Neuronal stem cell (in vitro differentiated cells): Measurements from ENCODE around the gene BAZ2B.

ENCODE experiments used
- DNase-seq: peaks from one replicate; pipeline ENCODE4 v3.0.0-alpha.2; 2013; ENCODE audit warnings: low spot score
- H2AFZ ChIP-seq: one replicate; pipeline ENCODE4 v1.6.1; 2013; ENCODE audit warnings: mild to moderate bottlenecking, low read length, inconsistent platforms
- H2AK5ac ChIP-seq: 2 replicates; pipeline ENCODE4 v1.6.1; 2013; ENCODE audit warnings: low read depth, mild to moderate bottlenecking, inconsistent platforms, low read length, moderate library complexity, mixed read lengths
- H2BK120ac ChIP-seq: 2 replicates; pipeline ENCODE4 v1.6.1; 2013; ENCODE audit warnings: low read depth, mild to moderate bottlenecking, inconsistent platforms, low read length, moderate library complexity, mixed read lengths
- H2BK12ac ChIP-seq: one replicate; pipeline ENCODE4 v1.6.1; 2013; ENCODE audit warnings: low read length, inconsistent platforms
- H2BK15ac ChIP-seq: 2 replicates; pipeline ENCODE4 v1.6.1; 2013; ENCODE audit warnings: mild to moderate bottlenecking, low read length, inconsistent platforms, mixed read lengths
- H2BK5ac ChIP-seq: one replicate; pipeline ENCODE4 v1.6.1; 2013; ENCODE audit warnings: inconsistent platforms, mild to moderate bottlenecking, low read length, moderate library complexity
- H3K14ac ChIP-seq: one replicate; pipeline ENCODE4 v1.6.1; 2013; ENCODE audit warnings: low read length, inconsistent platforms
- H3K18ac ChIP-seq: 2 replicates; pipeline ENCODE4 v1.6.1; 2013; ENCODE audit warnings: low read length, inconsistent platforms
- H3K23ac ChIP-seq: 2 replicates; pipeline ENCODE4 v1.6.1; 2013; ENCODE audit warnings: low read depth, mild to moderate bottlenecking, mixed read lengths, low read length, inconsistent platforms; ENCODE audit not compliant: poor library complexity
- H3K27ac ChIP-seq: replicated peaks from 3 replicates; pipeline ENCODE4 v1.5.1; 2013; ENCODE audit warnings: low read length, inconsistent platforms
- H3K27me3 ChIP-seq, 3 experiments: 2 replicates each; pipeline ENCODE4 v1.6.1; 2013; ENCODE audit warnings: low read length in 3 of 3, mild to moderate bottlenecking in 2 of 3, inconsistent platforms in 1 of 3, low read depth in 1 of 3, mixed read lengths in 1 of 3, moderate library complexity in 1 of 3; ENCODE audit not compliant: control insufficient read depth in 3 of 3, insufficient read depth in 3 of 3
- H3K36me3 ChIP-seq, 2 donors: replicated peaks in 1 of 2; 2 replicates each; pipeline ENCODE4 v1.6.1; 2013; ENCODE audit warnings: low read length in 2 of 2; ENCODE audit not compliant: control insufficient read depth in 2 of 2, insufficient read depth in 2 of 2
- H3K4ac ChIP-seq: 2 replicates; pipeline ENCODE4 v1.6.1; 2013; ENCODE audit warnings: inconsistent platforms, mild to moderate bottlenecking, low read length, moderate library complexity
- H3K4me1 ChIP-seq, 2 donors: 1 replicate in 1 of 2; 2 replicates in 1 of 2; pipeline ENCODE4 v1.6.1; 2013; ENCODE audit warnings: low read length in 2 of 2, low read depth in 1 of 2; ENCODE audit not compliant: control insufficient read depth in 2 of 2, insufficient read depth in 1 of 2
- H3K4me2 ChIP-seq: one replicate; pipeline ENCODE4 v1.6.1; 2013; ENCODE audit warnings: mild to moderate bottlenecking, low read length, inconsistent platforms; ENCODE audit not compliant: insufficient read depth, poor library complexity, severe bottlenecking
- H3K4me3 ChIP-seq, 2 donors: 2 replicates each; pipeline ENCODE4 v1.5.1; 2013; ENCODE audit warnings: low read length in 2 of 2, mild to moderate bottlenecking in 2 of 2, inconsistent platforms in 1 of 2, moderate library complexity in 1 of 2
- H3K79me1 ChIP-seq: one replicate; pipeline ENCODE4 v1.6.1; 2013; ENCODE audit warnings: low read depth, mild to moderate bottlenecking, inconsistent platforms, low read length, moderate library complexity
- H3K9ac ChIP-seq: one replicate; pipeline ENCODE4 v1.6.1; 2013; ENCODE audit warnings: mild to moderate bottlenecking, low read depth, low read length, inconsistent platforms; ENCODE audit not compliant: poor library complexity
- H3K9me3 ChIP-seq, 2 donors: replicated peaks in 1 of 2; 2 replicates each; pipeline versions ENCODE3 to v1.6.1; 2013; ENCODE audit warnings: low read length in 2 of 2, mild to moderate bottlenecking in 2 of 2, inconsistent platforms in 1 of 2, low read depth in 1 of 2, mixed read lengths in 1 of 2, moderate library complexity in 1 of 2; ENCODE audit not compliant: control insufficient read depth in 2 of 2, insufficient read depth in 1 of 2
- H4K8ac ChIP-seq: one replicate; pipeline ENCODE4 v1.6.1; 2013; ENCODE audit warnings: low read depth, mild to moderate bottlenecking, inconsistent platforms, low read length, moderate library complexity
- H4K91ac ChIP-seq: one replicate; pipeline ENCODE4 v1.6.1; 2013; ENCODE audit warnings: low read length, low read depth, mild to moderate bottlenecking, inconsistent platforms; ENCODE audit not compliant: poor library complexity
- WGBS, 2 donors: extraction: QIAGEN DNeasy Blood & Tissue Kit; methylation state at CpG; one replicate each; pipeline ENCODE4 v1.1.7; 2013; ENCODE audit warnings: missing lambda C conversion rate in 2 of 2, mixed read lengths in 1 of 2; ENCODE audit not compliant: insufficient read length in 2 of 2, insufficient replicate concordance in 1 of 2; ENCODE audit errors: extremely low coverage in 2 of 2; 5-methylcytosine and 5-hydroxymethylcytosine counted together

BAZ2B gene

DNA sequence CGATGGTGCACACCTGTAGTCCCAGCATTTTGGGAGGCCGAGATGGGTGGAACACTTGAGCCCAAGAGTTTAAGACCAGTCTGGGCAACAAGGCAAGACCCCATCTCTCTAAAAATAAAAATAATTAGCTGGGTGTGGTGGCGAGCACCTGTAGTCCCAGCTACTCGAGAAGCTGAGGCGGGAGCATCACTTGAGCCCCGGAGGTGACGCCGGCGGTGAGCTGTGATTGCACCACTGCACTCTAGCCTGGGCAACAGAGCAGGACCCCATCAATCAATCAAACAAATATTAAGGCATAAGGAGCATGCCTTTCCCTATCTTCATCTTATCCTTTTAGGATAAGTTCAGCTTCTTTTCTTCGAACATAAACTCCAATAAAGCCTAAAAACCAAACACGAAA, 330.9 kb downstream of the BAZ2B start:
- Histone ChIP-seq H3K4me3 (peak overlapping the region in 1 of 2 donors; percentile 73), H3K79me1 (peaks cover 3% of the 10 kb centered on the region)

DNA sequence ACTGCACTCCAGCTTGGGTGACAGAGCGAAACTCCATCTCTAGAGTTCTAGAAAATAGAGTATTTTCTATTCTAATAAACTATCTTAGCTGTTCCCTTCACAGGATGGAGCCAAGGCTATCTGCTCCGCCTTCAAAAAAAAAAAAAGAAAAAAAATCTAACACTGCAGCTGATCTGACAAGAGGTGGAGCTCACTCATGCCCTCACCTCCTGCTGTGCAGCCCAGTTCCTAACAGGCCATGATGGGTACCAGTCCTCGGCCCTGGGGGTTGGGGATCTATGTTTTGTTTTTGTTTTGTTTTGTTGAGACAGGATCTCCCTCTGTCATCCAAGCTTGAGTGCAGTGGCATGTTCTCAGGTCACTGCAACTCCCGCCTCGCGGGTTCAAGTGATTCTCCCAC, 332.8 kb downstream of the BAZ2B start:
- H3K27ac ChIP-seq, result no peak overlapping the region
- no peak overlapping the region for H3K4ac ChIP-seq
- DNase-seq, result no peak
- no peak overlapping the region for H2BK120ac ChIP-seq
- H2BK5ac ChIP-seq, result no peak overlapping the region
- H3K9me3 ChIP-seq, result no peaks in the 10 kb centered on the region
- H3K79me1 ChIP-seq, result peaks cover 3% of the 10 kb centered on the region
- H2AFZ ChIP-seq, result no peak overlapping the region
- H3K36me3 ChIP-seq, result peaks cover 1 to 21% of the 10 kb centered on the region in 2 donors
- no peak overlapping the region for H3K9ac ChIP-seq
- H3K14ac ChIP-seq, result no peak overlapping the region
- H3K4me3 ChIP-seq, result no peak overlapping the region
- H3K23ac ChIP-seq, result no peak overlapping the region
- no peak overlapping the region for H2AK5ac ChIP-seq
- no peak overlapping the region for H4K91ac ChIP-seq
- peaks cover 0 to 2% of the 10 kb centered on the region in 2 donors for H3K4me1 ChIP-seq
- no peak overlapping the region for H4K8ac ChIP-seq
- H3K4me2 ChIP-seq, result no peak overlapping the region
- WGBS, 2 donors, result no CpG with 5 or more reads among the region's 6 CpGs
- H3K27me3 ChIP-seq, result no peaks in the 10 kb centered on the region
- H2BK15ac ChIP-seq, result no peak overlapping the region
- no peak overlapping the region for H3K18ac ChIP-seq
- H2BK12ac ChIP-seq, result no peak overlapping the region

More for the DNA sequence above, 330.9 kb downstream of the BAZ2B start:
- DNase-seq, result no peak
- Histone ChIP-seq H3K23ac (no peak overlapping the region), H4K91ac (no peak overlapping the region), H3K36me3 (peaks cover 1 to 19% of the 10 kb centered on the region in 2 donors), H3K27ac (no peak overlapping the region), H2AFZ (peak overlapping the region; percentile 94), H2BK12ac (no peak overlapping the region), H3K27me3 (no peaks in the 10 kb centered on the region), H2AK5ac (peak overlapping the region; percentile 22), H3K4me1 (peaks cover 0 to 2% of the 10 kb centered on the region in 2 donors), H3K4me2 (peak overlapping the region; percentile 71), H2BK15ac (no peak overlapping the region), H2BK120ac (no peak overlapping the region), H3K18ac (no peak overlapping the region), H3K4ac (no peak overlapping the region), H2BK5ac (no peak overlapping the region), H3K14ac (no peak overlapping the region), H4K8ac (no peak overlapping the region), H3K9me3 (no peaks in the 10 kb centered on the region), H3K9ac (no peak overlapping the region)
- no CpG with 5 or more reads among the region's 11 CpGs for WGBS, 2 donors

DNA sequence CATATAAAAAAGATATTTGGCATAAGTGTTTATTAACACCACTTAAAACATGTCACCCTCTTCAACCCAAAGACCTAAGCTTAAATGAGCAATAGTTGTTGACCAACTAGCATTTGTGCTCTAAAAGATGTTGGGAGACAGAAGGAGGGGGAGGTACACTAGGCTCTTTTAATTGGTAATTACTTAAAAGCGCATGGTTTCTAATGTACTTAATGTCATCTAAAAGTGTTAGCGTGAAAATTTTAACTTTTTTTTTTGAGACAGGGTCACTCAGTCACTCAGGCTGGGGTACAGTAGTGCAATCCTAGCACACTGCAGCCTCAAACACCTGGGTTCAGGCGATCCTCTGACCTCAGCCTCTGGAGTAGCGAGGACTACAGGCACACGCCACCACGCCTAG, 335.3 kb downstream of the BAZ2B start:
- no peak overlapping the region for H2BK120ac ChIP-seq
- H3K18ac ChIP-seq, result no peak overlapping the region
- H2BK5ac ChIP-seq, result no peak overlapping the region
- no peak overlapping the region for H3K27ac ChIP-seq
- WGBS, 2 donors, result no CpG with 5 or more reads among the region's 6 CpGs
- no peak overlapping the region for H2BK15ac ChIP-seq
- DNase-seq, result no peak
- H3K14ac ChIP-seq, result no peak overlapping the region
- H3K9ac ChIP-seq, result no peak overlapping the region
- H3K27me3 ChIP-seq, result no peaks in the 10 kb centered on the region
- no peak overlapping the region for H3K4ac ChIP-seq
- no peak overlapping the region for H4K8ac ChIP-seq
- no peaks in the 10 kb centered on the region for H3K9me3 ChIP-seq
- H3K4me3 ChIP-seq, result no peak overlapping the region
- H4K91ac ChIP-seq, result no peak overlapping the region
- H3K79me1 ChIP-seq, result peaks cover 3% of the 10 kb centered on the region
- no peak overlapping the region for H3K4me2 ChIP-seq
- H2BK12ac ChIP-seq, result no peak overlapping the region
- H3K4me1 ChIP-seq, result peaks cover 0 to 2% of the 10 kb centered on the region in 2 donors
- no peak overlapping the region for H2AFZ ChIP-seq
- H3K36me3 ChIP-seq, result peaks cover 1 to 25% of the 10 kb centered on the region in 2 donors
- no peak overlapping the region for H2AK5ac ChIP-seq
- H3K23ac ChIP-seq, result no peak overlapping the region

DNA sequence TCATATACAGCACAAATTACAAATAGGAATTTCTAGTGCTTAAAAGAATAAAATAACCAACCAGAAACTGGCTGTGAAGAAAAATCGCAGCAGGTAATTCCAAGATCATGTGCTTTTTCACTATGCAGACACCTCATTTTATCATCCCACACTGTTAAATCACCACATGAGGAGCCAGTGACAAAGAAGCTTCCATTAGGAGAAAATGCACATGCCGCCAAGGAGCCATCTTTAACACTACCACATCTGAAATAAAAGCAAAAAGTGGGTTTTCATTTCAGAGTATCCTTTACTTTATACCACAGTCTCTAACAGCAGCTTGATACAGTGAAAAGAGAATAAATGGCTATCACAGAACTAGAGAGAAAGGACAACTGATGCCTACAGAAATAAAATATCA, 336.6 kb downstream of the BAZ2B start:
- no peak for DNase-seq
- H2BK12ac ChIP-seq, result no peak overlapping the region

More for the DNA sequence above, 336.6 kb downstream of the BAZ2B start:
- H3K9me3 ChIP-seq, result no peaks in the 10 kb centered on the region
- H3K27me3 ChIP-seq, result no peaks in the 10 kb centered on the region
- no peak overlapping the region for H2BK15ac ChIP-seq
- peaks cover 3% of the 10 kb centered on the region for H3K79me1 ChIP-seq
- no peak overlapping the region for H3K14ac ChIP-seq
- peaks cover 0 to 2% of the 10 kb centered on the region in 2 donors for H3K4me1 ChIP-seq
- H2BK120ac ChIP-seq, result no peak overlapping the region
- H3K36me3 ChIP-seq, result peaks cover 1 to 25% of the 10 kb centered on the region in 2 donors
- no peak overlapping the region for H4K8ac ChIP-seq
- H2AFZ ChIP-seq, result no peak overlapping the region
- H3K23ac ChIP-seq, result no peak overlapping the region
- no peak overlapping the region for H3K27ac ChIP-seq
- H3K18ac ChIP-seq, result no peak overlapping the region
- no peak overlapping the region for H2BK5ac ChIP-seq
- H2AK5ac ChIP-seq, result no peak overlapping the region
- no CpG with 5 or more reads among the region's 2 CpGs for WGBS, 2 donors
- no peak overlapping the region for H3K4me2 ChIP-seq
- H4K91ac ChIP-seq, result no peak overlapping the region
- H3K4me3 ChIP-seq, result no peak overlapping the region
- no peak overlapping the region for H3K9ac ChIP-seq
- H3K4ac ChIP-seq, result no peak overlapping the region
